Measurements from ENCODE around the gene DVL2. TPM values are rescaled to one million over a fixed set of nuclear protein-coding genes. Genes with fewer than 3 reads are reported as not detected.

Gene DVL2
- total and polyA plus RNA-seq, 2 donors (not counting 3 experiments of a cell fraction or from before 2014, with no cell fraction given): 17.2 to 55.9 TPM

GRCh38 chr17:7221278-7222092 lies 12.8 kb downstream of the DVL2 start:
- TF ChIP-seq MYC (IDR thresholded peaks at IDR 0.05; ENCODE audit: low read depth, low read length) (no peak), POLR2AphosphoS5 (IDR thresholded peaks at IDR 0.05; ENCODE audit: insufficient read depth, low read depth, low read length) (peak; percentile 8), EZH2 (IDR thresholded peaks at IDR 0.05; ENCODE audit: borderline replicate concordance, low read depth, low read length, severe bottlenecking) (no peak), CTCF (IDR thresholded peaks at IDR 0.05; ENCODE audit: extremely low read depth in 1 of 2, insufficient read depth in 1 of 2, low read depth in 1 of 2, low read length in 2 of 2) (no peak), POLR2A (IDR thresholded peaks at IDR 0.05; ENCODE audit: low read depth, low read length) (peak; percentile 4), MAX (IDR thresholded peaks at IDR 0.05; ENCODE audit: insufficient read depth, insufficient read length) (no peak), JUN (IDR thresholded peaks at IDR 0.05; ENCODE audit: borderline replicate concordance, insufficient read depth, insufficient read length, low read depth) (no peak), GATA2 (IDR thresholded peaks at IDR 0.05; ENCODE audit: insufficient read depth, insufficient read length, low read depth, low read length) (no peak)
- intact Hi-C loops (cut with micrococcal nuclease) (loop anchor here (1.0 to 2.0 kb wide), 3 partner anchors 13 to 75 kb away; partner anchors contain the start of gene DVL2), dilution Hi-C loops (cut with MboI; ENCODE audit: extremely low pct_ligation_motif_present, low sequenced_read_pairs) (no loop called here)
- peaks cover 16% of the 10 kb centered on the region for H3K4me1 ChIP-seq (ENCODE audit: control insufficient read depth, extremely low read depth, insufficient read depth, low read length)
- no peaks in the 10 kb centered on the region for H3K27me3 ChIP-seq (ENCODE audit: control insufficient read depth in 2 of 2, insufficient read depth in 2 of 2, low read length in 2 of 2)
- ChIA-PET POLR2A (interaction anchor here (1.3 kb wide), 1 partner anchor 176 kb away, joined by 3 read pairs; no protein-coding TSS in a partner anchor), CTCF (interaction anchor here (0.7 to 4.5 kb wide), 18 partner anchors 12 to 176 kb away, joined by 3 to 94 read pairs (median 4); partner anchors contain the start of genes DVL2, GABARAP, GPS2 and PHF23)
- no peak overlapping the region for H2AFZ ChIP-seq (ENCODE audit: low read depth, low read length)
- no peak overlapping the region for H3K4me2 ChIP-seq (ENCODE audit: insufficient read depth, low read length)
- no TSS peak for BruUV-seq (replicated peaks)
- no peak overlapping the region for H3K4me3 ChIP-seq (replicated peaks in 1 of 3; ENCODE audit: insufficient read depth in 1 of 3, low read depth in 1 of 3, low read length in 3 of 3)
- H3K36me3 ChIP-seq (ENCODE audit: control insufficient read depth in 2 of 2, extremely low read depth in 1 of 2, insufficient read depth in 2 of 2, low read length in 2 of 2): peaks cover 18 to 31% of the 10 kb centered on the region in 2 experiments
- peaks cover 7% of the 10 kb centered on the region for H3K79me2 ChIP-seq (ENCODE audit: control insufficient read depth, insufficient read depth, low read length)
- no peaks in the 10 kb centered on the region for H3K9me1 ChIP-seq (replicated peaks; ENCODE audit: control insufficient read depth, extremely low read depth, insufficient read depth, low read length)
- no peak overlapping the region for H3K27ac ChIP-seq (ENCODE audit: insufficient read depth, low read depth, low read length)
- no peaks in the 10 kb centered on the region for H4K20me1 ChIP-seq (replicated peaks; ENCODE audit: control insufficient read depth, extremely low read depth, insufficient read depth, low read length)
- no peak overlapping the region for H3K9ac ChIP-seq (replicated peaks; ENCODE audit: extremely low read depth, insufficient read depth, low read length)
- FAIRE-seq (no peak), DNase-seq (ENCODE audit: low read depth, low spot score) (no peak)
- H3K9me3 ChIP-seq (replicated peaks; ENCODE audit: control insufficient read depth, insufficient read depth, low read length): no peaks in the 10 kb centered on the region

Measured in endothelial cell of umbilical vein (primary cell).